H1 (cell line): ENCODE measurements around the gene DGKZ. TPM values are rescaled to one million over a fixed set of nuclear protein-coding genes. Genes with fewer than 3 reads are reported as not detected.

ENCODE experiments used
- CTCF ChIA-PET: fragments of 300-600 bp; sonication (Branson Sonifier 250); formaldehyde crosslinking; loops from one replicate; lab custom pipeline; 2021; ENCODE audit not compliant: partially characterized antibody; lab: Charles Lee
- POLR2A ChIA-PET: fragments of 300-600 bp; sonication (Branson Sonifier 250); formaldehyde crosslinking; loops from one replicate; lab custom pipeline; 2021; ENCODE audit warnings: inconsistent platforms; ENCODE audit not compliant: partially characterized antibody; lab: Charles Lee
- DNase-seq, 2 experiments: peaks; one replicate each; pipeline versions ENCODE4 v3.0.0 to v3.0.0-alpha.2; 2010 to 2022; ENCODE audit warnings: low spot score in 2 of 2, low read depth in 1 of 2, mixed read lengths in 1 of 2
- FAIRE-seq: peaks from 2 replicates; lab custom pipeline; 2011; peaks lifted over from hg19 to GRCh38; lab: Jason Lieb, UNC
- H2AFZ ChIP-seq: 2 replicates; pipeline ENCODE4 v1.8.1; 2012; ENCODE audit warnings: low read length, inconsistent platforms
- H2AK5ac ChIP-seq: 2 replicates; pipeline ENCODE4 v1.6.1; 2013; ENCODE audit warnings: low read depth, low read length
- H2BK120ac ChIP-seq: replicated peaks from 2 replicates; pipeline ENCODE3; 2013; ENCODE audit warnings: low read depth, low read length, inconsistent platforms
- H2BK12ac ChIP-seq: 2 replicates; pipeline ENCODE4 v1.6.1; 2013; ENCODE audit warnings: low read depth, low read length
- H2BK15ac ChIP-seq: 2 replicates; pipeline ENCODE4 v1.6.1; 2013; ENCODE audit warnings: low read length
- H2BK20ac ChIP-seq: 2 replicates; pipeline ENCODE4 v1.6.1; 2013; ENCODE audit warnings: low read length
- H2BK5ac ChIP-seq: 2 replicates; pipeline ENCODE4 v1.6.1; 2013; ENCODE audit warnings: low read depth, low read length
- H3K14ac ChIP-seq: 2 replicates; pipeline ENCODE4 v1.6.1; 2013; ENCODE audit warnings: inconsistent platforms; ENCODE audit not compliant: insufficient read length
- H3K18ac ChIP-seq: 2 replicates; pipeline ENCODE4 v1.6.1; 2013; ENCODE audit warnings: low read length; ENCODE audit errors: extremely low read depth
- H3K23ac ChIP-seq: 2 replicates; pipeline ENCODE4 v1.6.1; 2013; ENCODE audit warnings: inconsistent platforms; ENCODE audit not compliant: insufficient read length
- H3K23me2 ChIP-seq: 2 replicates; pipeline ENCODE4 v1.6.1; 2013; ENCODE audit warnings: low read depth, low read length
- H3K27ac ChIP-seq: 2 replicates; pipeline ENCODE4 v1.6.1; 2011; ENCODE audit warnings: low read depth, low read length, inconsistent platforms
- H3K27me3 ChIP-seq, 4 experiments: replicated peaks in 1 of 4; 1 replicate in 1 of 4; 2 replicates in 3 of 4; pipeline versions ENCODE4 v1.6.1 to v1.8.1; 2011 to 2013; ENCODE audit warnings: low read length in 3 of 4, mild to moderate bottlenecking in 3 of 4, inconsistent platforms in 2 of 4, mixed read lengths in 2 of 4, moderate library complexity in 1 of 4; ENCODE audit not compliant: control insufficient read depth in 3 of 4, insufficient read depth in 3 of 4; ENCODE audit errors: extremely low read depth in 1 of 4
- H3K36me3 ChIP-seq, 4 experiments: 2 replicates each; pipeline versions ENCODE4 v1.6.1 to v1.8.1; 2011 to 2013; ENCODE audit warnings: mild to moderate bottlenecking in 4 of 4, low read length in 3 of 4, moderate library complexity in 2 of 4, control low read depth in 1 of 4, inconsistent platforms in 1 of 4; ENCODE audit not compliant: insufficient read depth in 4 of 4, control insufficient read depth in 2 of 4
- H3K4ac ChIP-seq: replicated peaks from 2 replicates; pipeline ENCODE3; 2013; ENCODE audit warnings: low read length, low read depth, mixed read lengths, inconsistent platforms; ENCODE audit not compliant: insufficient read length
- H3K4me1 ChIP-seq, 4 experiments: replicated peaks in 1 of 4; 1 replicate in 1 of 4; 2 replicates in 3 of 4; pipeline versions ENCODE4 v1.6.1 to v1.8.1; 2011 to 2013; ENCODE audit warnings: low read length in 3 of 4, inconsistent platforms in 2 of 4, mixed read lengths in 1 of 4; ENCODE audit not compliant: insufficient read depth in 4 of 4, control insufficient read depth in 3 of 4
- H3K4me2 ChIP-seq, 2 experiments: 2 replicates each; pipeline versions ENCODE4 v1.6.1 to v1.8.1; 2011 to 2013; ENCODE audit warnings: low read depth in 2 of 2, low read length in 2 of 2, control low read depth in 1 of 2, inconsistent platforms in 1 of 2, mild to moderate bottlenecking in 1 of 2; ENCODE audit not compliant: insufficient read depth in 1 of 2
- H3K4me3 ChIP-seq, 4 experiments: fragments of 200-600, 300-600 bp in 1 of 4; sonication (generic), shearing (Covaris generic), sonication (Bioruptor Twin) in 1 of 4; 2 replicates each; pipeline versions ENCODE4 v1.5.1 to v1.8.1; 2011 to 2016; ENCODE audit warnings: low read length in 4 of 4, low read depth in 3 of 4, control low read depth in 2 of 4, inconsistent platforms in 2 of 4, mild to moderate bottlenecking in 2 of 4, mixed read lengths in 1 of 4, moderate library complexity in 1 of 4; ENCODE audit not compliant: insufficient read depth in 2 of 4; ENCODE audit errors: extremely low read depth in 1 of 4
- H3K56ac ChIP-seq: replicated peaks from 2 replicates; pipeline ENCODE3; 2013; ENCODE audit warnings: low read depth, mild to moderate bottlenecking, mixed read lengths, low read length, inconsistent platforms; ENCODE audit not compliant: insufficient read length
- H3K79me1 ChIP-seq: 2 replicates; pipeline ENCODE4 v1.6.1; 2013; ENCODE audit warnings: low read depth, low read length, control low read depth
- H3K79me2 ChIP-seq, 2 experiments: 2 replicates each; pipeline versions ENCODE4 v1.6.1 to v1.8.1; 2012 to 2013; ENCODE audit warnings: low read length in 2 of 2, mild to moderate bottlenecking in 2 of 2, inconsistent platforms in 1 of 2; ENCODE audit not compliant: insufficient read depth in 2 of 2, control insufficient read depth in 1 of 2
- H3K9ac ChIP-seq, 4 experiments: replicated peaks in 1 of 4; 1 replicate in 1 of 4; 2 replicates in 3 of 4; pipeline versions ENCODE4 v1.6.1 to v1.8.1; 2011 to 2013; ENCODE audit warnings: low read depth in 3 of 4, low read length in 3 of 4, control low read depth in 2 of 4, mild to moderate bottlenecking in 2 of 4, moderate library complexity in 2 of 4, inconsistent platforms in 1 of 4; ENCODE audit errors: extremely low read depth in 1 of 4
- H3K9me3 ChIP-seq, 2 experiments: 2 replicates each; pipeline versions ENCODE4 v1.6.1 to v1.8.1; 2012 to 2013; ENCODE audit warnings: mild to moderate bottlenecking in 2 of 2, moderate library complexity in 2 of 2, control low read depth in 1 of 2, inconsistent platforms in 1 of 2, low read depth in 1 of 2, low read length in 1 of 2, mixed read lengths in 1 of 2; ENCODE audit not compliant: insufficient read depth in 2 of 2
- H4K20me1 ChIP-seq, 2 experiments: replicated peaks in 1 of 2; 2 replicates each; pipeline versions ENCODE3 to v1.8.1; 2011 to 2013; ENCODE audit warnings: inconsistent platforms in 2 of 2, low read length in 2 of 2, mild to moderate bottlenecking in 1 of 2; ENCODE audit not compliant: insufficient read depth in 2 of 2, control insufficient read depth in 1 of 2
- H4K5ac ChIP-seq: 2 replicates; pipeline ENCODE4 v1.6.1; 2013; ENCODE audit warnings: low read length, low read depth, mixed read lengths, inconsistent platforms; ENCODE audit not compliant: insufficient read length
- H4K8ac ChIP-seq: 2 replicates; pipeline ENCODE4 v1.8.0; 2013; ENCODE audit warnings: mild to moderate bottlenecking, moderate library complexity, low read length, inconsistent platforms; ENCODE audit not compliant: insufficient read depth; ENCODE audit errors: extremely low read depth
- H4K91ac ChIP-seq: replicated peaks from 2 replicates; pipeline ENCODE3; 2013; ENCODE audit warnings: low read length, mixed read lengths, inconsistent platforms; ENCODE audit not compliant: insufficient read length
- CTBP2 ChIP-seq: IDR thresholded peaks from 2 replicates; pipeline ENCODE4 v1.7.0; 2011; ENCODE audit warnings: borderline replicate concordance, mild to moderate bottlenecking, moderate library complexity, mixed read lengths, low read length; ENCODE audit not compliant: insufficient read depth, insufficient read length
- EZH2 ChIP-seq: fragments of 200-600 bp; sonication (generic); IDR thresholded peaks from 2 replicates; pipeline ENCODE4 v1.7.1; 2012; ENCODE audit warnings: low read depth, mild to moderate bottlenecking, moderate library complexity, low read length, inconsistent platforms; ENCODE audit not compliant: severe bottlenecking
- HDAC6 ChIP-seq: IDR thresholded peaks from one replicate; pipeline ENCODE4 v1.7.1; 2012; ENCODE audit warnings: low read depth, mild to moderate bottlenecking, inconsistent platforms, low read length, moderate library complexity
- SIN3A ChIP-seq, 2 experiments: IDR thresholded peaks in 1 of 2; conservative IDR thresholded peaks in 1 of 2; 2 replicates each; pipeline ENCODE4 v1.6.1; 2011 to 2012; ENCODE audit warnings: low read length in 2 of 2, improper control_type of control experiment in 1 of 2, low read depth in 1 of 2, mild to moderate bottlenecking in 1 of 2
- SIX5 ChIP-seq: IDR thresholded peaks from 2 replicates; pipeline ENCODE4 v1.6.1; 2011; ENCODE audit warnings: mild to moderate bottlenecking, low read depth, low read length
- WGBS, 2 experiments: shearing (Covaris generic) in 1 of 2; methylation state at CpG; one replicate each; pipeline versions ENCODE4 v1.1.6 to v1.1.7; 2013 to 2015; ENCODE audit warnings: low lambda C conversion rate in 2 of 2, mixed read lengths in 2 of 2, inconsistent platforms in 1 of 2, low coverage in 1 of 2, missing lambda C conversion rate in 1 of 2; ENCODE audit not compliant: insufficient replicate concordance in 2 of 2, insufficient coverage in 1 of 2, insufficient read length in 1 of 2; ENCODE audit errors: extremely low coverage in 1 of 2, missing lambda C conversion rate in 1 of 2; 5-methylcytosine and 5-hydroxymethylcytosine counted together
- polyA plus RNA-seq, 7 experiments: library from polyadenylated mRNA; depleted of rRNA in 3 of 7; stranded (reverse) in 5 of 7; unstranded in 2 of 7; fragments of >200 nt in 5 of 7; fragments of 200-250 nt in 2 of 7; gene quantifications; 1 replicate in 5 of 7; 2 replicates in 1 of 7; 4 replicates in 1 of 7; pipeline versions ENCODE4 v1.2.1 to v1.2.3, GENCODE V29; 2011 to 2013; ENCODE audit warnings: missing spikeins in 2 of 7, mixed read lengths in 2 of 7
- total RNA-seq: library from RNA; stranded (reverse); fragmentation: NEBNext Ultra II Directional; extraction: Animal tissue kit (Norgen Biotek cat#: 25700); gene quantifications from 2 replicates; pipeline ENCODE4 v1.2.1, GENCODE V29; 2021

Gene DGKZ
- total and polyA plus RNA-seq, 2 of the 8 experiments (the other 6 are each of a cell fraction or from before 2014, with no cell fraction given): 84.4 to 184 TPM

GRCh38 chr11:46363031-46363407, 15.8 kb downstream of the DGKZ start:
- no peak overlapping the region for H3K4ac ChIP-seq
- peak overlapping the region; percentile 57; the same call in 1 of the 2 replicates for H3K27ac ChIP-seq
- peak overlapping the region; percentile 71; the same call in 1 of the 2 replicates for H2BK5ac ChIP-seq
- H3K4me2 ChIP-seq: no peak overlapping the region
- no peak overlapping the region for H2BK12ac ChIP-seq
- no peak overlapping the region for H4K8ac ChIP-seq
- no peak overlapping the region for H3K23ac ChIP-seq
- H2BK20ac ChIP-seq: no peak overlapping the region
- H3K4me1 ChIP-seq: peaks cover 0 to 23% (median 14%) of the 10 kb centered on the region in 4 experiments; a peak in 6 of 7 replicates
- H2AK5ac ChIP-seq: no peak overlapping the region
- no peak for DNase-seq
- H3K79me1 ChIP-seq: peaks cover 21% of the 10 kb centered on the region
- no peaks in the 10 kb centered on the region for H3K23me2 ChIP-seq
- no peak overlapping the region for H2BK120ac ChIP-seq
- H3K56ac ChIP-seq: no peak overlapping the region
- TF ChIP-seq HDAC6 (no peak), CTBP2 (no peak), SIN3A (conservative IDR thresholded peaks at IDR 0.05 in 1 of 2, IDR thresholded peaks at IDR 0.05 in 1 of 2; ENCODE audit: low read depth in 1 of 2, low read length in 2 of 2) (no peak), EZH2 (no peak), SIX5 (no peak)
- H4K20me1 ChIP-seq: peaks cover 8 to 30% of the 10 kb centered on the region in 2 experiments
- H2AFZ ChIP-seq: no peak overlapping the region
- ChIA-PET CTCF (interaction anchor here (1.2 to 44.5 kb wide), 5 partner anchors 3 to 55 kb away, joined by 3 to 1004 read pairs (median 8); partner anchors contain the start of genes DGKZ and MDK), POLR2A (interaction anchor here (1.0 to 7.8 kb wide), 3 partner anchors 12 to 17 kb away, joined by 3 to 69 read pairs (median 3); partner anchors contain the start of gene DGKZ)
- no peak overlapping the region for H2BK15ac ChIP-seq
- H3K27me3 ChIP-seq: no peaks in the 10 kb centered on the region
- H3K18ac ChIP-seq: no peak overlapping the region; the same call in 1 of the 2 replicates
- H3K36me3 ChIP-seq: peaks cover 0 to 1% (median 0%) of the 10 kb centered on the region in 4 experiments; a peak in 1 of 8 replicates
- no peak overlapping the region for H3K14ac ChIP-seq
- no peak overlapping the region for H3K4me3 ChIP-seq
- FAIRE-seq: no peak
- no peak overlapping the region for H3K9ac ChIP-seq
- no peaks in the 10 kb centered on the region for H3K9me3 ChIP-seq
- no peak overlapping the region for H4K5ac ChIP-seq
- peaks cover 0 to 56% of the 10 kb centered on the region in 2 experiments; a peak in 2 of 4 replicates for H3K79me2 ChIP-seq
- WGBS, 2 experiments: 82% methylated on average over 9 of the region's 9 CpGs; no CpG with 5 or more reads in 1 of the 2 experiments
- H4K91ac ChIP-seq: no peak overlapping the region
